ENCODE results near the gene RPS19BP1.
"Not testable (repeated sequence)": the region's sequence is repeated elsewhere in the genome, so short reads cannot be mapped to it uniquely, and the experiment has no call there.

DNA sequence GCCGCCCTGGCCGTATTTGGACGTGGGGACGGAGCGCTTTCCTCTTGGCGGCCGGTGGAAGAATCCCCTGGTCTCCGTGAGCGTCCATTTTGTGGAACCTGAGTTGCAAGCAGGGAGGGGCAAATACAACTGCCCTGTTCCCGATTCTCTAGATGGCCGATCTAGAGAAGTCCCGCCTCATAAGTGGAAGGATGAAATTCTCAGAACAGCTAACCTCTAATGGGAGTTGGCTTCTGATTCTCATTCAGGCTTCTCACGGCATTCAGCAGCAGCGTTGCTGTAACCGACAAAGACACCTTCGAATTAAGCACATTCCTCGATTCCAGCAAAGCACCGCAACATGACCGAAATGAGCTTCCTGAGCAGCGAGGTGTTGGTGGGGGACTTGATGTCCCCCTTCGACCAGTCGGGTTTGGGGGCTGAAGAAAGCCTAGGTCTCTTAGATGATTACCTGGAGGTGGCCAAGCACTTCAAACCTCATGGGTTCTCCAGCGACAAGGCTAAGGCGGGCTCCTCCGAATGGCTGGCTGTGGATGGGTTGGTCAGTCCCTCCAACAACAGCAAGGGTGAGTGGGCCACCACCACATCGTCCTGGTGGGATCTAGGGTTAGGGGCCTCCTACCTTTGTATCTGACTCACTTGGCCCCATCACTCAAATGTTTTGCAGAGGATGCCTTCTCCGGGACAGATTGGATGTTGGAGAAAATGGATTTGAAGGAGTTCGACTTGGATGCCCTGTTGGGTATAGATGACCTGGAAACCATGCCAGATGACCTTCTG lies 11.3 kb downstream of the RPS19BP1 start:
- TF ChIP-seq POLR2A (IDR thresholded peaks at IDR 0.05; ENCODE audit: low read length); GATA1 (IDR thresholded peaks at IDR 0.05; ENCODE audit: low read depth, low read length): not testable (repeated sequence)

All from erythroblast (primary cell).